Endodermal cell (in vitro differentiated cells): ENCODE results near the gene PTH2. TPM values are rescaled to one million over a fixed set of nuclear protein-coding genes. Genes with fewer than 3 reads are reported as not detected.

Experiments used
- DNase-seq: peaks from one replicate; pipeline ENCODE4 v3.0.0-alpha.2; 2017
- H3K27ac ChIP-seq: 2 replicates; pipeline ENCODE4 v1.5.1; 2013; ENCODE audit warnings: mild to moderate bottlenecking, low read depth, low read length, moderate library complexity
- H3K27me3 ChIP-seq: 2 replicates; pipeline ENCODE4 v1.6.1; 2013; ENCODE audit warnings: mild to moderate bottlenecking, low read length, moderate library complexity; ENCODE audit not compliant: insufficient read depth, control insufficient read depth, poor library complexity, severe bottlenecking
- H3K36me3 ChIP-seq: 2 replicates; pipeline ENCODE4 v1.7.0; 2013; ENCODE audit warnings: mild to moderate bottlenecking, low read length, moderate library complexity; ENCODE audit not compliant: control insufficient read depth, insufficient read depth
- H3K4me1 ChIP-seq: one replicate; pipeline ENCODE4 v1.7.0; 2013; ENCODE audit warnings: low read length; ENCODE audit not compliant: control insufficient read depth, insufficient read depth
- H3K4me3 ChIP-seq: 2 replicates; pipeline ENCODE4 v1.5.1; 2013; ENCODE audit warnings: mild to moderate bottlenecking, low read length, moderate library complexity
- H3K9ac ChIP-seq: 2 replicates; pipeline ENCODE4 v1.6.1; 2013; ENCODE audit warnings: mild to moderate bottlenecking, low read length, moderate library complexity; ENCODE audit not compliant: poor library complexity, severe bottlenecking; ENCODE audit errors: extremely low read depth
- H3K9me3 ChIP-seq: 2 replicates; pipeline ENCODE4 v1.6.1; 2013; ENCODE audit warnings: mild to moderate bottlenecking, low read length, moderate library complexity; ENCODE audit not compliant: control insufficient read depth
- H3K27ac Mint-ChIP-seq: 2 replicates; pipeline ENCODE4 v1.8.0; 2020; ENCODE audit warnings: mixed read lengths
- H3K27me3 Mint-ChIP-seq: 2 replicates; pipeline ENCODE4 v1.8.0; 2021; ENCODE audit warnings: mild to moderate bottlenecking, mixed read lengths; ENCODE audit not compliant: insufficient read depth
- H3K36me3 Mint-ChIP-seq: 2 replicates; pipeline ENCODE4 v1.8.0; 2020; ENCODE audit warnings: low read depth, mixed read lengths
- H3K4me1 Mint-ChIP-seq: 2 replicates; pipeline ENCODE4 v1.8.0; 2020; ENCODE audit warnings: mixed read lengths
- H3K4me3 Mint-ChIP-seq: 2 replicates; pipeline ENCODE4 v1.8.0; 2020; ENCODE audit warnings: mild to moderate bottlenecking, moderate library complexity, mixed read lengths
- H3K9me3 Mint-ChIP-seq: 2 replicates; pipeline ENCODE4 v1.8.0; 2020; ENCODE audit warnings: mild to moderate bottlenecking, mixed read lengths
- WGBS, 2 experiments: methylation state at CpG; one replicate each; pipeline versions ENCODE4 v1.1.5 to v1.1.7; 2013; ENCODE audit warnings: missing lambda C conversion rate in 2 of 2, mixed read lengths in 1 of 2; ENCODE audit not compliant: insufficient coverage in 1 of 2, insufficient read length in 1 of 2; 5-methylcytosine and 5-hydroxymethylcytosine counted together
- total RNA-seq, 2 donors: library from RNA; stranded (reverse); fragmentation: NEBNext Ultra II Directional in 1 of 2; extraction: Animal tissue kit (Norgen Biotek cat#: 25700) in 1 of 2; gene quantifications; 2 replicates in 1 of 2; 3 replicates in 1 of 2; pipeline ENCODE4 v1.2.1, GENCODE V29; 2021
- TF ChIP-seq, protein P1 (sequence below): fragments of 200-600 bp; sonication (generic); conservative IDR thresholded peaks from 2 replicates; pipeline ENCODE4 v1.5.0; 2021; ENCODE audit warnings: antibody characterized with exemption, mild to moderate bottlenecking

PTH2 gene
- total RNA-seq, 2 donors from 2014 or later, result not detected

DNA sequence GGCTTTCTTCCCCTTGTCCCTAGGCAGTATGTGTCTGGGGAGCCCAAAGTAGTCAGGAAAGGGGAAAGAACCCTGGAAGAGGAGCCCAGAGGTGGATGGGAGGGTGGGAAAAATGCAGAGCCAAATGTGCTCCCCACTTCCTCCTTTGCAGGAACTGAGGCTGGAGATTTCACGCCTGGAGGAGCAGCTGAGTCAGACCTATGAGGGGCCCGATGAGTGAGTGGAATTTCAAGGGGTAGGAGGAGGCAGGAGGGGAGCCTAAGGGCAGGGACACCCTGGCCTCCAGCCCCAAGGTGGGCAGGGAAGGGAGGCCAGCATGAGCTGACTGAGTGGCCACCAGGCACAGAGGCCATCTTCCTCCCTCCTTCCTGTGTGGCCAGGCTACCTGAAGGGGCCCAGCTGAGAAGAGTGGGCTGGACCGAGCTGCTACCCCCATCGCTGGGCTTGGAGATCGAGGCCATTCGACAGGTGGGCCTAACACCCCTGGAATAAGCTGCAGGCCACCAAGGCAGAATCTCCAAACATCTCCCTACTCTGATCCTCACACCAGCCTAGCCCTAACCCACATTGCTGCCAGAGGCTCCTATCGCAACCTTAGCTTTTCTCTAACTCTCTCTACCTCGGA is 14.3 kb downstream of the PTH2 start:
- H3K27ac ChIP-seq, result no peak overlapping the region
- no peak for DNase-seq
- Mint-ChIP-seq H3K27me3 (peaks cover 9% of the 10 kb centered on the region), H3K36me3 (no peaks in the 10 kb centered on the region), H3K4me3 (no peak overlapping the region), H3K9me3 (no peaks in the 10 kb centered on the region), H3K27ac (no peak overlapping the region), H3K4me1 (peaks cover 16% of the 10 kb centered on the region)
- H3K36me3 ChIP-seq, result no peaks in the 10 kb centered on the region
- 82 to 89% methylated on average over 5 to 8 of the region's 8 CpGs for WGBS, 2 experiments
- no peak overlapping the region for H3K9ac ChIP-seq
- TF ChIP-seq, protein P1, sequence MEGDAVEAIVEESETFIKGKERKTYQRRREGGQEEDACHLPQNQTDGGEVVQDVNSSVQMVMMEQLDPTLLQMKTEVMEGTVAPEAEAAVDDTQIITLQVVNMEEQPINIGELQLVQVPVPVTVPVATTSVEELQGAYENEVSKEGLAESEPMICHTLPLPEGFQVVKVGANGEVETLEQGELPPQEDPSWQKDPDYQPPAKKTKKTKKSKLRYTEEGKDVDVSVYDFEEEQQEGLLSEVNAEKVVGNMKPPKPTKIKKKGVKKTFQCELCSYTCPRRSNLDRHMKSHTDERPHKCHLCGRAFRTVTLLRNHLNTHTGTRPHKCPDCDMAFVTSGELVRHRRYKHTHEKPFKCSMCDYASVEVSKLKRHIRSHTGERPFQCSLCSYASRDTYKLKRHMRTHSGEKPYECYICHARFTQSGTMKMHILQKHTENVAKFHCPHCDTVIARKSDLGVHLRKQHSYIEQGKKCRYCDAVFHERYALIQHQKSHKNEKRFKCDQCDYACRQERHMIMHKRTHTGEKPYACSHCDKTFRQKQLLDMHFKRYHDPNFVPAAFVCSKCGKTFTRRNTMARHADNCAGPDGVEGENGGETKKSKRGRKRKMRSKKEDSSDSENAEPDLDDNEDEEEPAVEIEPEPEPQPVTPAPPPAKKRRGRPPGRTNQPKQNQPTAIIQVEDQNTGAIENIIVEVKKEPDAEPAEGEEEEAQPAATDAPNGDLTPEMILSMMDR, result no peak
- H3K9me3 ChIP-seq, result no peaks in the 10 kb centered on the region
- H3K27me3 ChIP-seq, result no peaks in the 10 kb centered on the region
- peaks cover 6% of the 10 kb centered on the region for H3K4me1 ChIP-seq
- H3K4me3 ChIP-seq, result no peak overlapping the region

DNA sequence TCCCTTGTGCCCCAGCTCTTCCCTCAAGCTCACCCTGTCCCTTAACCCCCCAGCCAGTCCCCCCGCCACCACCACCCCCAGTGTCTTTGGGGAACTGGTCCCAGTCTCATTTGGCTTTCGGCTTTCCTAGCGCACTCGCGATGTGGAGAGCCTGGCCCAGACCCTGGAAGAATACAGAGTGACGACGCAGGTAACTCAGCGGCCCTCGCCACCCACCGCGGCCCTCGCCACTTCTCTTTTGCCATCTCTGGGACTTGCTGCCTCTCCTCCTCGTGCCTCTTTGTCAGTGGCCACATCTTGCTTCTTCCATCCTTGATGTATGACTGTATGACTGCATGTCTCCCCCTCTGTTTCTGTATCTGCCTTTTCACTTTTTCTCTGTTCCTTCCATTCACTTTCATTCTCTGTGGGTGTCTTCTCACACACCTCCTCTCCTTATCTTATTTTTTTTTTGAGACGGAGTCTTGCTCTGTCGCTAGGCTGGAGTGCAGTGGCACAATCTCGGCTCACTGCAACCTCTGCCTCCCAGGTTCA is 15.7 kb downstream of the PTH2 start:
- Mint-ChIP-seq H3K9me3 (no peaks in the 10 kb centered on the region), H3K4me3 (no peak overlapping the region), H3K27ac (no peak overlapping the region), H3K27me3 (peaks cover 9% of the 10 kb centered on the region), H3K4me1 (peaks cover 13% of the 10 kb centered on the region), H3K36me3 (no peaks in the 10 kb centered on the region)
- Histone ChIP-seq H3K9me3 (no peaks in the 10 kb centered on the region), H3K4me3 (no peak overlapping the region), H3K27ac (no peak overlapping the region), H3K4me1 (peaks cover 13% of the 10 kb centered on the region), H3K9ac (no peak overlapping the region), H3K27me3 (no peaks in the 10 kb centered on the region), H3K36me3 (no peaks in the 10 kb centered on the region)
- WGBS, 2 experiments, result 89 to 93% methylated on average over 16 of the region's 16 CpGs
- DNase-seq, result no peak
- TF ChIP-seq, protein P1, result no peak

DNA sequence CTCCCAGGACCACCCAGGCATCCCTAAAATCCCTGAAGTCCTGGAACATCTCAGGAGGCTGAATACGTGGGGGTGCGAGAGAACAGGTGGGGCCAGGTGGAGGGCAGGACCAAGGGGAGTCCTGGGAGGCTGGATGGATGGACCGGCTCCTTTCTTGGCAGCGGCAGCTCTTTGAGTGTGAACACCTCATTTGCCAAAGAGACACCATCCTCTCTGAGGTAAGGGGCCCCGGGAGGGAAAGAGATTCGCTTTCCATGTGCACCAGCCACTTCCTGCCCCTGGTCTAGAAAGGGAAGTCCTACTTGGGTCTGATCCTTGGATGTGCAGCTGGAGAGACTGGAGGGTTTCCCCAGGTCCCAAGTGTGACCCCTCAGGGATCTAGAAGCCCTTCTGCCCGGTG is 16.2 kb downstream of the PTH2 start:
- no peaks in the 10 kb centered on the region for H3K9me3 Mint-ChIP-seq
- H3K36me3 Mint-ChIP-seq, result no peaks in the 10 kb centered on the region
- Histone ChIP-seq H3K9ac (no peak overlapping the region), H3K4me1 (peaks cover 13% of the 10 kb centered on the region), H3K4me3 (no peak overlapping the region), H3K27me3 (no peaks in the 10 kb centered on the region), H3K27ac (no peak overlapping the region), H3K9me3 (no peaks in the 10 kb centered on the region), H3K36me3 (no peaks in the 10 kb centered on the region)
- TF ChIP-seq, protein P1, result no peak
- peaks cover 13% of the 10 kb centered on the region for H3K4me1 Mint-ChIP-seq
- 91 to 96% methylated on average over 4 to 7 of the region's 7 CpGs for WGBS, 2 experiments
- no peak for DNase-seq
- no peak overlapping the region for H3K27ac Mint-ChIP-seq
- peaks cover 9% of the 10 kb centered on the region for H3K27me3 Mint-ChIP-seq
- H3K4me3 Mint-ChIP-seq, result no peak overlapping the region
